Lung (tissue), 12 donors: ENCODE measurements around the gene GAPDHS. TPM values are rescaled to one million over a fixed set of nuclear protein-coding genes. Genes with fewer than 3 reads are reported as not detected.

Source experiments
- ATAC-seq: fragments of 200-7000 bp; cut with Tn5 transposase; one replicate; pipeline ENCODE4 v1.9.1; 2020; ENCODE audit warnings: moderate number of reproducible peaks; ENCODE audit not compliant: insufficient read depth, low FRiP score
- DNase-seq, 3 donors: peaks; one replicate each; pipeline ENCODE4 v3.0.0-alpha.2; 2013 to 2017
- H3K27ac ChIP-seq, 2 donors: one replicate each; pipeline ENCODE4 v1.5.1; 2013; ENCODE audit warnings: mild to moderate bottlenecking in 2 of 2, moderate library complexity in 2 of 2, control low read depth in 1 of 2, inconsistent platforms in 1 of 2, low read depth in 1 of 2, low read length in 1 of 2
- H3K27me3 ChIP-seq, 3 donors: one replicate each; pipeline ENCODE4 v1.5.1; 2013; ENCODE audit warnings: low read length in 2 of 3; ENCODE audit not compliant: control insufficient read depth in 3 of 3, insufficient read depth in 3 of 3
- H3K36me3 ChIP-seq, 4 donors: one replicate each; pipeline ENCODE4 v1.5.1; 2013; ENCODE audit warnings: low read length in 4 of 4, mild to moderate bottlenecking in 1 of 4, moderate library complexity in 1 of 4; ENCODE audit not compliant: control insufficient read depth in 4 of 4, insufficient read depth in 4 of 4
- H3K4me1 ChIP-seq, 5 donors: one replicate each; pipeline ENCODE4 v1.5.1; 2013; ENCODE audit warnings: low read length in 5 of 5, mild to moderate bottlenecking in 2 of 5, moderate library complexity in 1 of 5; ENCODE audit not compliant: control insufficient read depth in 5 of 5, insufficient read depth in 5 of 5
- H3K4me3 ChIP-seq: one replicate; pipeline ENCODE4 v1.5.1; 2013; ENCODE audit warnings: mild to moderate bottlenecking, control low read depth, moderate library complexity
- H3K9ac ChIP-seq, 2 donors: one replicate each; pipeline ENCODE4 v1.5.1; 2013; ENCODE audit warnings: low read length in 2 of 2, control low read depth in 1 of 2; ENCODE audit not compliant: insufficient read depth in 1 of 2
- H3K9me3 ChIP-seq, 4 donors: one replicate each; pipeline ENCODE4 v1.5.1; 2013; ENCODE audit warnings: low read length in 3 of 4, mild to moderate bottlenecking in 1 of 4, moderate library complexity in 1 of 4; ENCODE audit not compliant: control insufficient read depth in 4 of 4, insufficient read depth in 3 of 4
- WGBS, 2 donors: extraction: QIAGEN DNeasy Blood & Tissue Kit; methylation state at CpG; one replicate each; pipeline ENCODE4 v1.1.7; 2013; 5-methylcytosine and 5-hydroxymethylcytosine counted together
- polyA plus RNA-seq, 2 donors: library from polyadenylated mRNA; stranded (reverse); fragments of 200-250 nt; gene quantifications; one replicate each; pipeline ENCODE4 v1.2.1, GENCODE V29; 2013
- total RNA-seq, 2 donors: library from RNA; depleted of rRNA in 1 of 2; stranded (reverse); fragments of >200 nt in 1 of 2; gene quantifications; one replicate each; pipeline ENCODE4 v1.2.1, GENCODE V29; 2014 to 2021
- TF ChIP-seq, protein P1 (sequence below): IDR thresholded peaks from 2 replicates; pipeline ENCODE4 v1.5.1; 2012; ENCODE audit warnings: mild to moderate bottlenecking; ENCODE audit errors: control extremely low read depth, extremely low read depth
- donor health status: control.
- donor health status: control.
- donor health status: Bipolar disorder and iron deficiency.
- donor health status: healthy.
- donor health status: DM: yes; HTN: yes; CAD: no.

GAPDHS gene
- total and polyA plus RNA-seq, 4 donors = not detected

DNA sequence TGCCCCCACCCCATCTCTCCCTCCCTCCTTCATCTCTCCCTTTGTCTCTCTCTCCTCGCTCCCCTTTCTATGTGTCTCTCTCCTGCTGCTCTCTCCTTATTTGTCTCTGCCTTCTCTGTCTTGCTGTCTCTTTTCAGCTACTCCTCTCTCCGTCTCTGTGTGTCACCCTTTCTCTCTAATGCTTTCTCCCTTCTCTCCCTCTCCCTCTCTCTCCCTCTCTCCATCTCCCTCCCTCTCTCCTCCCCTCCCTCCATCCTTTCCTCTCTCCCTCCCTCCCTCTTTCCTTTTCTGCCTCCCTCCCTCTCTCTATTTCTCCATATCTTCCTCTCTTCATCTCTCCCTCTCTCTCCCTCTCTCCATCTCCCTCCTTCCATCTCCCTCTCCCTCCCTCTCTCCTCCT, 29.5 kb downstream of the GAPDHS start:
- Histone ChIP-seq H3K9me3 (no peaks in the 10 kb centered on the region), H3K27ac (no peak overlapping the region), H3K9ac (no peak overlapping the region), H3K4me3 (no peak overlapping the region), H3K27me3 (peaks cover 6 to 25% (median 11%) of the 10 kb centered on the region in 3 donors), H3K36me3 (no peaks in the 10 kb centered on the region), H3K4me1 (peaks cover 0 to 7% (median 0%) of the 10 kb centered on the region in 5 donors)
- no peak for ATAC-seq
- WGBS, 2 donors = 57 to 65% methylated on average over 2 of the region's 2 CpGs
- no peak for DNase-seq
- TF ChIP-seq, protein P1, sequence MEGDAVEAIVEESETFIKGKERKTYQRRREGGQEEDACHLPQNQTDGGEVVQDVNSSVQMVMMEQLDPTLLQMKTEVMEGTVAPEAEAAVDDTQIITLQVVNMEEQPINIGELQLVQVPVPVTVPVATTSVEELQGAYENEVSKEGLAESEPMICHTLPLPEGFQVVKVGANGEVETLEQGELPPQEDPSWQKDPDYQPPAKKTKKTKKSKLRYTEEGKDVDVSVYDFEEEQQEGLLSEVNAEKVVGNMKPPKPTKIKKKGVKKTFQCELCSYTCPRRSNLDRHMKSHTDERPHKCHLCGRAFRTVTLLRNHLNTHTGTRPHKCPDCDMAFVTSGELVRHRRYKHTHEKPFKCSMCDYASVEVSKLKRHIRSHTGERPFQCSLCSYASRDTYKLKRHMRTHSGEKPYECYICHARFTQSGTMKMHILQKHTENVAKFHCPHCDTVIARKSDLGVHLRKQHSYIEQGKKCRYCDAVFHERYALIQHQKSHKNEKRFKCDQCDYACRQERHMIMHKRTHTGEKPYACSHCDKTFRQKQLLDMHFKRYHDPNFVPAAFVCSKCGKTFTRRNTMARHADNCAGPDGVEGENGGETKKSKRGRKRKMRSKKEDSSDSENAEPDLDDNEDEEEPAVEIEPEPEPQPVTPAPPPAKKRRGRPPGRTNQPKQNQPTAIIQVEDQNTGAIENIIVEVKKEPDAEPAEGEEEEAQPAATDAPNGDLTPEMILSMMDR = no peak

- no peak for DNase-seq
- Histone ChIP-seq H3K36me3 (no peaks in the 10 kb centered on the region), H3K27me3 (peaks cover 6 to 24% (median 11%) of the 10 kb centered on the region in 3 donors), H3K4me3 (no peak within 1 kb of the TSS), H3K9ac (no peak within 1 kb of the TSS), H3K27ac (no peak within 1 kb of the TSS), H3K4me1 (peaks cover 0 to 3% (median 0%) of the 10 kb centered on the region in 5 donors), H3K9me3 (no peaks in the 10 kb centered on the region)
- WGBS, 2 donors = 67 to 80% methylated on average over 15 of the region's 15 CpGs
- ATAC-seq = no peak
- TF ChIP-seq, protein P1 = no peak
Observed at GRCh38 chr19:35563207-35563829, 30.1 kb downstream of the GAPDHS start, which contains the start of gene ATP4A. Gene ATP4A, minus strand, starts transcription at chr19:35563658. Its CDS starts 29 bp downstream, at chr19:35563629.

GRCh38 chr19:35565016-35565856, 32.0 kb downstream of the GAPDHS start:
- ATAC-seq = no peak
- Histone ChIP-seq H3K27me3 (peaks cover 2 to 4% (median 4%) of the 10 kb centered on the region in 3 donors), H3K4me3 (no peak overlapping the region), H3K9me3 (no peaks in the 10 kb centered on the region), H3K4me1 (no peaks in the 10 kb centered on the region), H3K36me3 (no peaks in the 10 kb centered on the region), H3K27ac (no peak overlapping the region), H3K9ac (no peak overlapping the region)
- 81 to 88% methylated on average over 12 of the region's 12 CpGs for WGBS, 2 donors
- no peak for DNase-seq
- TF ChIP-seq, protein P1 = no peak
